NCI-H2227 (cell line): ENCODE results near the gene CCDC54.
A peak's percentile ranks its signal among the peaks of the same experiment; 100 is the strongest.

ENCODE experiments used
- DNase-seq: peaks from one replicate; lab custom pipeline; 2025; ENCODE audit not compliant: unreplicated experiment; lab: John Stamatoyannopoulos, UW

Gene CCDC54

DNA sequence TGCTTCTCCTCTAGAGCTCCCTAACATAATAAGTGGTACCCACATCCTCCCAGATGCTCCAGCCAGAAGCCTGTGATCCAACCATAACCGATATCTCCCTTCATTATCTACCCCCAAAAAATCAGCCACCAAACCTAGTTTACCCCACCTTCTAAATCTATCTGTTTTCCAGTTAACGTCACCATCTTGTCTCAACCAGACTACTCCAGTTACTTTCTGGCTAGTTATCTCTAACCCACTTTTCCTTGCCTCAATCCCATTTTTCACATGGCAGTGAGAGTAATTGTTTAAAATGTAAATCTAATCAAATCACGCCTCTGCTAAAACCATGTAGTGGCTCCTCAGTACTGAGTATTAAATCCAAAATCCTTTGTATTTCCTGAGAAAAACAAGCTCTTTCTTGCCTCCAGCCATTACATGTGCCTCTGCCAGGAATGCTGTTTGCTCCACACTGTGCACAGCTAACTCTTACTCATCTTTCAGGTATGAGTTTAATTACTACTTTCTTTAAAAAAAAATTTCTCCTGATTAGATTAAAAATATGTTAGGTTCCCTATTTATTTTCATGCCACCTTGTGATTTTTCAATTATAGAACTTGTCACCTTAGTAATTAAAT lies 15.4 kb downstream of the CCDC54 start:
- DNase-seq: no peak

DNA sequence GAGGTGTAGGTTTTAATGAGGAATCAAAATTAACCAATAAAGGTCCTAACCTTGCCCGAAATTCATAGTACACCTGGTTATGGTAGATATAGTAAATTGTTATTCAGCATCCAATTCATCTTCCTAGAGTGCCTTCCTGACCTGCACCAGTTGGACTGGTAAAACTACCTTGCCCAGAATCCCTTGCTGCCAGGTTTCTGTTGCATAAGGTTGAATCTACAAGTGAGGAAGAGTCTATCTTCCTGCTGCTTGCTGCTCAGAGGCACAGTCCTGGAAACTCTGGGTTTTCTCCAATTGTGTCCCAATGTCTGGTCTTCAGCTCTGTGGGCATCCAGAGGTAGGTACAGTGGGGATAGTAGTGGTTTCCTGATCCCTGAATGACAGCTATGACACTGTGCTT lies 17.3 kb downstream of the CCDC54 start:
- no peak for DNase-seq

DNA sequence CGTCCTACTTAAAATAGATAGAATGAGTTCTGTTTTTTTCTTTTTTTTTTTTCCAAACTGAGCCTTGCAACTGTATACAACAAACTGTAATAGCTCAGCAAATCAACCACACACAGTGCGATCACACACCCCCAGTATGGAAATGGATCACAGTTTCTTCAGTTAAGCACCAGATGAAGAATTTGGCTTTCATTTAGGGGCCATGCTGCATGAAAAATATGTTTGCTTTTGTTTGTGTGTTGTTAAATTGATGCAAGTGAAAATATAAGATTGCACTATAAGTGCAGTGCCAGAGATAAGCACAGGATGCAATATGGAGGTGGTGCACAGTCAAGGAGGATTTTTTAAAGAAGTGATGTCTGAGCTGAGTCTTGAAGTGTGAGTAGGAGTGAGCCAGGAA lies 17.8 kb downstream of the CCDC54 start:
- DNase-seq: no peak

DNA sequence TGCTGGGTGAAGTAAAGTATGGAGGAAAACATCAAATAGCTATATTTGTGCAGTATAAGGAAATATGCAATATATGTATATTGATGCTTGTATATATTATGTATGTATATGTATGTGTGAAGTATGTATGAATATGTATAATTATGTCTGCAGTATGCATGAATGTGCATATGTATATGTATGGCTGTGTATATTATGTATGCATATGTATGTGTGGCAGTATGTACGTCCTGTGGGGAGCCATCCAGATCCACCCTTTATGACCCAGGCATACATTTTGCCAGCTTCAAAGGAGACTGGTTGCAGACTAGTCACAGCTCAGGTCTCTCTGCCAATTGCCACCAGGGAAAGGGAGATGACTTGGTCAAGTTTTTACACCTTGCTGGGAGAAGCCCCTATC lies 24.1 kb downstream of the CCDC54 start:
- DNase-seq: no peak

DNA sequence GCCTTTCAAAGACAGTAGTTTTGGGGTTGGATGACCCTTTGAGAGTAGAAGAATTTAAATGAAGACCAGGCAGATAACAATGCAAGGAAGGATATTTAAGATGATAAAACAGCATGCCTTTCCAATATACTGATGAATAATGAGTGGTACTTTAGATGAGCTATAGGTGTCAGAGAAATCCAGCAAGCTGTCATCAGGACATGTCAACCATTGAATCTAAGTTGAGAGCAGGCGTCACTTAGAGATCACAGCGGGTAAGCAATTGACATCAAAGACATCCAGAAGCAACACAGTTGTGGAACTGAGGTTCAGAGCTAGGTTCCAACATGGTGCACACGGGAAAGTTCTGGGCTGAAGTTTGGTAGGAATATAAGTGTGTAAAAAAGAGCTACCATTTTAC lies 25.0 kb downstream of the CCDC54 start:
- no peak for DNase-seq

DNA sequence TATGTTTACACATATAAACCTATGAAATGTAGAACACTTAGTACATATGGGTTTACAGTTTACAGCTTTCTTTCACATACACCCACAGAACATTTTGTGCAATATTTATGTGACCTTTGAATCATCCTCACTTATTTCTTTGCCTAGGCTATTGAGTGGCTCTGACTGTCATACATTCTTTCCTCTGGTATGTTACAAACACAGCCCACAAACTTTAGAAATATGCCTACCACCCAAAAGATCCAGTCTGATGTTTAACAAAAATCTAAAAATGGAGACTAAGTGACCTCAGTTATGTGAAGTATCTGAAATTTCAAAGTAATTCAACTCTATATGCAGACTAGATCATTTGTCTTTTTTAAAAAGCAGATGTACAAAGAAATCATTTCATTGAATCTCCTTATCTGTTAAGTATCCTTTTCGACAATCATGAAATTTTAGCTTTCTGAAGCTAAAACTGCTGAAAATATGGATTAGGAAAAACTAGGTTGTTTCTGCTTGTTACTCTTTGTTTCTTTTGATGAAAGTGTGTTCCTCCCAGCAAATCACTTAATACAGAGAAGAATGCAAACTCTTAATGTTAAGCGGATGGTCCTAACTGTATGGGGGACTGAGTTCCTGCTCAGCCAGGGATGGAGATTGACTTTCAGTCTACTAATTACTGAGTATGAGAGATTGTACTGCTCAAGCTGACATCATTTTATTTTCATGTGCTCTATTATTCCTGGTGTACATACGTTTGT lies 27.7 kb downstream of the CCDC54 start:
- DNase-seq: no peak

DNA sequence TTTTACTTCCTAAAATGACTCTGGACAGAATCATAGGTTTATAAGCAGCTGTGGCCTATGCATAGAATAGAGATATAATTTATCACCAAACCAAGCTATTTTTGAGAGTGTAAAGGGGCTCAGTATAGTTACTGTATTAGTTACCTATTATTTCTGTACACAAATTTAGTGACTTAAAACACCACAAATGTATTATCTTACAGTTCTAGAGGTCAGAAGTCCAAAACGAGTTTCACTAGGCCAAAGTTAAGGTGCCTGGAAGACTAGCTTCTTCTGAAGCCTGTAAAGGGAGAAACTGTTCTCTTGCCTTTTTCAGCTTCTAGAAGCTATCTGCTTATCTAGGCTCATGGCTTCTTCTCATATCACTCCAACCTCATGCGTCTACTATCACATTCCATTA lies 30.1 kb downstream of the CCDC54 start:
- no peak for DNase-seq

DNA sequence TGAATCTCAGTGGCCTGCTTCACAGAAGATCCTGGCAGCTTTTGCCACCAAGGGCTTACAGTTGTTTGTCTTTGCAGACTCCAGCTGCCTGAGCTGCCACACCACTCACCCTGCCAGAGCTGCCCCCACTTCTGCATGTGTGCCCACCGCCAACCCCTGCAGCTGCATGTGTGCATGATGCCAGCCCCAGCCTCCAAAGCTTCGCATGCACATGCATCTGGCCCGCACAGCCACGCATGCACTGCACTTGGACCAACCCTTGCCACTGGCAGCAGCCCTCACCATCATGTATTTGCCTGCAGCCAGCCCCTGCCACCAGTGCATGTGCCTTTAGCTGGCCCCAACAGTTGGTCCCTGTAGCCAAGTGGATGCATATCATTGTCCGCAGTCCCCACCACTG lies 31.3 kb downstream of the CCDC54 start:
- no peak for DNase-seq

DNA sequence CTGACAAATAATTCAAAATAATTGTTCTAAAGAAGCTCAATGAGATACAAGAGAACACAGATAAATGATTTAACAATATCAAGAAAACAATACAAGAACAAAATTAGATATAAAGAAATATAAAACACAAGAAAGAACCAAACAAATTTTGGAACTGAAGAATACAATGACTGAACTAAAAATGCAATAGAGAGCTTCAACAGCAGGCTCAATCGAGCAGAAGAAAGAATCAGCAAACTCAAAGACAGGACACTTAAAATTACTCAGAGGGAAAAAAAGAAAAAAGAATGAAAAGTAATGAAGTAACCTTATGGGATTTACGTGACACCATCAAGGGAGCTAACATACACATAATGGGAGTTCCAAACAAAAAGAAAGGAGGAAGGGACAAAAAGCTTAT lies 32.1 kb downstream of the CCDC54 start:
- no peak for DNase-seq

DNA sequence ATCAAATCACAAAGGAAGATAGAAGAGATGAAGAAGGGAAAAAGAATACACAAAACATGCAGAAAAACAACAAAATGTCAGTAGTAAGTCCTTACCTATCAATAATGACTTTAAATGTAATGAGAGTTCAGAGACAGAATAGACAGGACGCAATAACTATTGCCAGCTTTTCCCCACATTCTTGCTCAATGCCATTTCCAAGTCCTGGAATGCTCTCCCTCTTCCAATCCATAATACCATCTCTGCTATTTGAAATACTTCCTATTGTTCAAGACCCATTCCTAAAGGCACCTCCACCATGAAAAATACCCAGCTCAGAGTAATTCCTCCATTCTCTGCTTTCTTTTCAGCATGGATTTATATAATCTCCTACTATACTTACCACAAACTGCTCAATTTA lies 33.4 kb downstream of the CCDC54 start:
- no peak for DNase-seq

DNA sequence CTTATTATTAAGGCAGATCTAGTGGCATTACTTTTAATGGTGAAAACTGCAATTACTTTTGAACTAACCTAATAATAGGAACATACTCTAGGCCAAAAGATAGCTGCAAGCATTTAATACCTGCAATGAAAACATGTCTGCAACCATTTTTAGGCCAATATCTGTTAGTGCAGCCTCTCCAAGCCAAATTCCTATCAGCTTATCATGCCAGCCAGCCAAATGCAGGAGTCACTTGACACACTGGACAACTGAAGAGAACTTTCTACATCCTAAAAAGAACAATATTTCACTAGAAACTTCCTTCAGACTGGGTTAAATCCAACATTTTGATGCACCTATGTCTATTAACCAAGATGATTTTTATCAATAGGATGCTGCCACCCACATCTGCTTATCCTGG lies 33.8 kb downstream of the CCDC54 start:
- DNase-seq: no peak

DNA sequence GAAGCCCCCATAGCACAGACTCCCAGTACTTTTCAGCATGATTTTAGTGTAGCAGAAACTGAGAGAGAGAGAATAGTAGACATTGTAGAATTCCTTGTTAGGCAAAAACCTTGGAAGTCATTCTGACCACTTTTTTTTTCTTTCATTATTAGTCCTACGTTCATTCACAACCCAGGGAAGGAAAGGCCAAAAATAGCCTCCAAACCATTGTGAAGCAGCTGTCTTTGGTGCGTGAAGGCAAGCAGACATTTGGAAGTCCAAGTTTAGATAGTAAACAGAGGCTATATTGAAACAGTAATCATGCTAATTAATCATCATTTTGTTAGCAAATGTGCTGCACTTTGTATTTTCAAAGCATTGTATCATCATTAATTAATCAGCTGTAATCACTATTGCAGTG lies 34.5 kb downstream of the CCDC54 start:
- no peak for DNase-seq

DNA sequence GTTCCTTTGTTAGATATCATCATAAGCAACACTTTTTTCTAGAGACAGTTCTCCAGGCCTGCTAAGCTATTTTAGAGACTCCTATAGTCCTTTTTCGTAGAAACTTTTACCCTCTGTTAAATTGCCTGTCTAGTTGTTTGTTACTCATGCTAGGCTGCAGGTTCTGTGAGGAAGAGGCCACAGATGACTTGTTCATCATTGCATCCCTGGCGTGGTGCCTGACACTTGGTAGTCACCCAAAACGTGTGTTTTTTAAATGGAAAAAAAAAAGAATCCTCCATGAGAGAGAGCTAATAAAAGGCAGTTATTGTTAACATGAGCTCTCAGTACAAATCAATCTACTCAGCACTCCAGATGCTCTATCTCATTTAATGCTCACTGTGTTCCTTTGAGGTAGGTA lies 35.1 kb downstream of the CCDC54 start:
- no peak for DNase-seq

DNA sequence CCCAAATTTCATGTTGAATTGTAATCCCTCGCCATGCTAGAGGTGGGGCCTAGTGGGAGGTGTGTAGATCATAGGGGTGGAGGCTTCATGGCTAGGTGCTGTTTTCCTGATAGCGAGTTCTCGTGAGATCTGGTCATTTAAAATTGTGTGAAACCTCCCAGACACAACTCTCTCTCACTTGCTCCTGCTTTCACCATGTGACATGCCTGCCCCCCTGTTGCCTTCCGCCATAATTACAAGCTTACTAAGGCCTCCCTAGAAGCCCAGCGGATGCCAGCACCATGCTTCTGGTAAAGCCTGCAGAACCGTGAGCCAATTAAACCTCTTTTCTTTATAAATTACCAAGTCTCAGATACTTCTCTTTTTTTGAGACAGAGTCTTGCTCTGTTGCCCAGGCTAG lies 36.0 kb downstream of the CCDC54 start:
- no peak for DNase-seq

DNA sequence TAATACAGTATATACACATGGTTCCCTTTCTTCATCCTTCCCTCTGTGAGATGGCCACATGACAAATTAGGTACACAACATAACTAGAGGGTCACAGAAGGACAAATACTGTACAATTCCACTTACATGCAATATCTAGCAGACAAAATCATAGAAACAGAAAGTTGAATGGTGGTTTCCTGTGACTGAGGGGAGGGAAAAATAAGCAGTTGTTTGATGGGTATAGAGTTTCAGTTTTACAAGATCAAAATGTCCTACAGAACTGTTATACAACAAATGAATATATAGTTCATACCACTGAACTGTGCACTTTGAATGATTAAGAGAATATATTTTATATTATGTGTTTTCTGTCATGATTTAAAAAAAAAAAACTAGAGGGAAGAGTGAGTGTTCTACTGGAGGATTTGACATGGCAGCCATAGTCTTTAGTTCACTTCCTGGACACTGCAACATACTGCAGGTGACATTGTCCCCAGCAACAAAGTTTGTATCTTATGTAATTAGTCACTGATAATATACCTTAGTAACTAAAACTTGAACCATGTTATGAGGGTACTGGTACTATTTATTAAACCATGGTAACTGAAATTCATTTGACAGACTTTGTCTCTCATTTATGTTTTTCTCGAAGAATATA lies 37.2 kb downstream of the CCDC54 start:
- DNase-seq: no peak

DNA sequence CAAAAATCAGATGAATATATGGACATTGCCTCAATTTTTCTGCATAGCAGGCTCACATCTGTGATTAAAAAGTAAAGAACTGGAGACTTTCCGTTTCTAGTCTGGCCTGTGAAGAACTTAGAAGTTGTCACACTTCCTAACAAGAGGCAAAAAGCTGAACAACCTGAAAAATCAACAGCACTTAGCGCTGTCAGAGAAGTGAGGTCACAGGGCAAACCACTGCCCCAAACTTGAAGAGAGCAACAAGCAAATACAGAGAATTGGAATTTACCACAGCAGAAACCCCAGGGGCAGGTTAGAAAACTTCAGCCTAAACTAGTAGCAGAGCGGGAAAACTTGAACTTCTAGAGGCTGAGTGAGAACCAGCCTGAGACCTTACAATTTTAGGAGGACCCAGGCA lies 38.9 kb downstream of the CCDC54 start:
- no peak for DNase-seq

DNA sequence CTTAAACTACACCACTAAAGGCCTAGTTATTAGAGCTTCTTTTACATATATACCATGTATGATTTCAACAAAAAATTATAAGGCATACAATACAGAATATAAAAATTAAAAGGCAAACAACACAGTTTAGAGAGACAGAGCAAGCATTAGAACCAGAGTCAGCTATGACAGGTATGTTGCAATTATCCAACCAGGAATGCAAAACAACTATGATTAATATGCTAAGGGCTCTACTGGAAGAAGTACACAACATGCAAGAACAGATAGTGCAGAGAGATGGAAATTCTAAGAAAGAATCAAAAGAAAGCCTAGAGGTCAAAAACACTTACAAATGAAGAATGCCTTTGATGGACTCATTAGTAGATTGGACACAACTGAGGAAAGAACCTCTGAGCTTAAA lies 39.6 kb downstream of the CCDC54 start:
- no peak for DNase-seq

DNA sequence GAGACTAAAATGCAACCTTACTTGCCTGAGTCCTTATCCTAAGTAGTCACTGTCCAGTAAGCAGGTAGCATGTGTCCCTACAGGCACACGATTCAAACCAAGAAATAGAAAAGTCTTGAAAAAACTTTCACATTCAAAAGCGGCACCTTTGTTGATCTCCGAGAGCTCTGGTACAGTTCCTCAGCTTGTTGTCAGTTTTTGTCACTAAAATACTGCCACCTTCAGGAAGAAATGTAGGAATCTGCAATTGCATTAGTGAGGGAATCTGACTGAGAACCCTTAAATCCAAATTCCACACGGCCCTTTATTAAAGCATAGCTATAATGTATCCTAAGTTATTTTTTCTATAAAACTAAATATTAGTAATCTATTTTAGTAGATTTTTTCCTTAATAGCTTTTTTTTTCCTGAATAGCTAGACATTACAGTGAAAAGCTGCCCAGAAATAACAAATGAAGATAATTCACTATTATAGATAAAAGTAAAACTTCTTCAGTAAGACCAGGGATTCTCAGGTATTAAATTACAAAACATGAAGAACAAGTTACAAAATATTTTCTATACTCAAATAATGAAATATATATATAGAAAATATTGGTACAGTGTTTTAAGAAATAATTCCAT lies 44.0 kb downstream of the CCDC54 start:
- peak; percentile 16 for DNase-seq

DNA sequence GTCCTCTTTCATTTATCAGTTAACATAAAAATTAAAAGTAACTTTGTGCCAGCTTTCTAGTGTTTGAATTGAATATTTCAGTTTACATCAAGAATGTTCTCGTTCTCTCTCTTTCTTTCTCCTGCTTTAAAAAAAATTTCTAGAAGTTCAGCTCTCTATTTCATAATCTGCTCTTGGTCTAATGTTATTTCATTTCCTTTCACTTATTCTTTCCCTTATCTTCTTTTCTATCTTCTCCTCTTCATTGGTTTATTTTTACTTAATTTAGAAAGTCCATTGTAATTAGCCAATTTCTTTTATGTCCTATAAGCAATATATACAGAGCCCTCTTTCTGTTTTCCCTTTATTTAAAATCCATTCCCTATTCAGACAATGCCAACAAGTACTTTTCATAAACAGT lies 44.6 kb downstream of the CCDC54 start:
- DNase-seq: no peak

DNA sequence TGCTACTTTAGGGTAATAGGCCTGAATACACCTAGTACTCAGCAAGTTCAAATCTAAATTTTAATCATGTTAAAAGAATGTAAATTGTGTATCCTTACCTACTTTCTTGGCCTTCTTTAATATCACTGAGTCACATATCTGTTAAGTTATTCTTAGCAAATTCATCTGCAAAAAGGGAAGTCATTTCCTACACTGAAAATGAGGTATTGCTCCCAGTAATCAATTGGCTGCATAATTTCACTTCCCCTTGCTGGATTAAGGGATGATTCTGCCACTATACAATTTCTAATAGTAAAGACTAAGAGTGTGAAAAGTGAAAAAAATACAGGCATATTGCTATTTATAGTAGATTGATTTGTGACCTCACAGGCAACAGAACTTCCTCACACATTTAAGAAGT lies 47.8 kb downstream of the CCDC54 start:
- no peak for DNase-seq

DNA sequence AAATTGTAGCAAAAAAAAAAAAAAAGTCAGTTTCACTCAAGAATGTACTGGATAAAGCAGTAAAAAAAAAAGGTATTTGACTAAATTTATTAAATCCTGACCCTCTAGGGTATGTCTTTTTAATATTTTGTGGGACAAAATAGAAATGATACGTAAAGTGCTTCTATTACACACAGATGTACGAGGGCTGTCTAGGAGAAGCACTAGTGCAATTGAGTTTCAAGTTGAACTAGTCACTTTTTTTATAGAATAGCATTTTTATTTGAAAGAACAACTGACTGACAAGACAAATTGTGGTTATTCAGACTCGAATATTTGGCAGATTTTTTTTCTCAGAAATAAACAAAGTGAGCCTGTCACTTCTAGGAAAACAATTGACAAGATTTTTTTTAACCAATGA lies 49.0 kb downstream of the CCDC54 start:
- DNase-seq: no peak
